Inflammatory macrophage treated with lipopolysaccharide for 4 hours (primary cell): ENCODE measurements around the gene ARRDC1.
"Not testable (repeated sequence)": the region's sequence is repeated elsewhere in the genome, so short reads cannot be mapped to it uniquely, and the experiment has no call there.

Experiments
- DNase-seq: peaks from one replicate; pipeline ENCODE4 v3.0.0-alpha.2; 2020

Gene ARRDC1

DNA sequence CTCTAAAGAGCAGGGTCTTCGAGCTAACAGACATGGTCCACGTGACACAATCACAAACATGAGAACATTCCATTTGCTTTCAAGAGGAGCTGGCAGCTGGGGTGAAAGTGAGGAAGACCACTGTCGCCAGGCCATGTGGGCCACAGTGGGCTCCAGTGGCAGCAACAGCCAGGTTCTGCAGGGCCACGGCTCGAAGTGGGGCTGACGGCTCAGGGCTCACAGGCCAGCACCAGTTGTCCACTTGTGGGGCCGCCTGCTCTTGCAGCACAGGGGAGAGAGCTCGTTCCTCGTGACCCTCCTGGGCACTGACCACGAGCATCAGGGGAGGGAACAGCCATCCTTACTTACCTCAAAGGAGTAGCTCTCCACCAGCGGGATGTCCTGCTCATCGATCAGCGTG is 17.2 kb upstream of the ARRDC1 start:
- DNase-seq, result no peak

GRCh38 chr9:137588891-137589290 is 16.6 kb upstream of the ARRDC1 start:
- DNase-seq, result no peak

DNA sequence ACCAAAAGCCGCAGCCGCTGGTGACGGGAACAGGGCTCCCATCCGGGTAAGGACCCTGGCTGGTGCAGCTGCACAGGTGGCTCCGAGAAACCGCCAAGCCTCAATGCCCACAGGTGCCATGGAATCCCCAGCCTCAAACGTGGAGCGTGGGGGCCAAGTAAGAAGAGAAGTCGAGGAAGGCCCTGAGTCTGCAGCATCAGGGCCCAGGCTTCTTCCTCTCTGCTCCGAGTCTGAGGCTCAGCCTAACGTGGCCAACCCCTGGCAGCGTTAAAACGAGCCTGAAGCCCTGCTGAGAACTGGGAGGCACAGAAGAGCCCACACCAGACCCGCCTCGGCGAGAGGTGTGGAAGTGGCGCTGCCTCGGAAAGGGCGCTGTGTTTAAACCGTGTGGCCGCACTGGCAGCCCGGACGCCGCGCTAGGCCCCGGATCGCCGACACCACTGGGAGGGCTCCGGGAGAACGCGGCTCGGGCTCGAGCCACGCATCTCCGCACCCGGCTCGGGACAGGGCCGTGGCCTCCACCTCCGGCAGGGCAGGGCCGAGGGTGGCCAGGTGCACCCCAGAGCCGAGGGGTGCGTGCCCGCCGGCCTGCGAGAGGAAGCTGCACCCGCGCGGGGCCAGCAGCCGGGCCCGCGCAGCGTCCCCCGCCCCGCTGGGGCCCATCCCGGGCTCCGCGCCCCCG is 15.9 kb upstream of the ARRDC1 start:
- peak; percentile 27 for DNase-seq

GRCh38 chr9:137590123-137590468 is 15.4 kb upstream of the ARRDC1 start:
- no peak for DNase-seq

DNA sequence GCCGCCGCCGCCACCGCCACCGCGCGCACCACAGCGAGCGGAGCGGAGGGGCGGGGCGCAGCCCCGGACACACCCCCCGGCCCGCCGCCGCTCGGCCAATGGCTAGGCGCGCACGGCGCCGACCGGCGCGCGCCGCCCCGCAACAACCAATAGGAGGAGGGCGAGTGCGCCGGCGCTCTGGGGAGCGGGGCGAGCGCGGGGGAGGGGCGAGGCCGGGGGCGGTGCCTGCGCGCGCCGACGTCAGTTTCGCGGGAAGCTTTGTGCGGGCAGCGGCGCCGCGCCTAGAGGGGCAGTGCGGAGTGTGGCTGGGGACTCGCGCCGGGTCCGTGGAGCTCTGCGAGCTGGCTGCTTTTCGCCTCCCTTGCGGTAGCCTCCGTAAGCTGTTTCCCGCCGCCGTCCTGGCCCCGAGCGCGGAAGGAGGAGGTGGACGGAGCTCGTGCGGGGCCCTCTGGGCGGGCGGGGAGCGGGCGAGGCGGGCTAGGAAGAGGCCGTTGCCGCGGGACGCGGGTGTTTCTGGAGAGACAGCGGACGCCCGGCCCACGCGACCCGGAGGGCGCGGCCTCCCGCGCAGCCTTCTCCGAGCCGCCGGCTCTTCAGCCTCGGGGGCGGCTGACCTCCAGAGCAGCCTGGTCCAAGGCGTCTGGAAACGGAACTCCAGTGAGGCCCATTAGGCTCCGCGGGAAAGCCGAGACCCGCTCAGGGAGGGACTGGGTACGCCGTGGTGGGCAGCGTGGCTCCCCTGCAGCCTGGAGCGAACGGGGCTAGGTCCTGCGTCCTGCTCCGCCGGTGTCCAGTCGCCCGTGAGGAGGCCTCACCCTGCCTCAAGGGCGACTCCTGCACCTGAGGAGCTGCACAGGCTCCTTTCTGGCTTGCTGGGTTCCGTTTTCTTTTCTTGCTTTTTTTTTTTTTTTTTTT is 14.8 kb upstream of the ARRDC1 start, which contains the start of gene ZMYND19:
Gene ZMYND19 (minus strand): TSS at position 44 of the 915 bp plus-strand sequence. CDS start 249 bp downstream, outside the sequence.
- DNase-seq, result peak; percentile 92

DNA sequence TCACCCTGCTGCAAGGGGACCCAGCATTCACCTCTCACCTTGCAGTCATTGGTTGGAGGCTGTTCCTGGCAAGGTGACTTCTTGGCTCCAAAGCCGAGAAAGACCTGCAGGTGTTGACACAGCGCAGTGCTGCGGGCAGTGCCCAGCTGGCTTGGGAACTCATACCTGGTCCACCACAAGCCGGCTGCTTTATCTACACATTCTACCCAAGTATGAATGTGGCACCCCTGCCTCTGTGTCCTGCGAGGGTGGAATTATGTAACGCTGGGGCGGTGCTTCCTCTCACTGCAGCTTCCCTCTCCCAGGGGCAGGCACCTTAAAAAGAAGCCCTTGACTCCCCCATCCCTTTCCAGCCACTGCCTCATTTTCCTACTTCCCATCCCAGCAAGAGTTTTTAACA is 12.7 kb upstream of the ARRDC1 start:
- DNase-seq, result peak; percentile 18

GRCh38 chr9:137593176-137593575 is 12.3 kb upstream of the ARRDC1 start:
- DNase-seq, result no peak

- DNase-seq, result not testable (repeated sequence)
Measured at GRCh38 chr9:137596577-137596976, 8.9 kb upstream of the ARRDC1 start.

GRCh38 chr9:137598943-137599342 is 6.5 kb upstream of the ARRDC1 start:
- DNase-seq, result no peak

- peak; percentile 51 for DNase-seq
Measured at GRCh38 chr9:137602661-137603060, 2.8 kb upstream of the ARRDC1 start.

GRCh38 chr9:137603879-137604278 is 1.6 kb upstream of the ARRDC1 start:
- DNase-seq, result no peak

DNA sequence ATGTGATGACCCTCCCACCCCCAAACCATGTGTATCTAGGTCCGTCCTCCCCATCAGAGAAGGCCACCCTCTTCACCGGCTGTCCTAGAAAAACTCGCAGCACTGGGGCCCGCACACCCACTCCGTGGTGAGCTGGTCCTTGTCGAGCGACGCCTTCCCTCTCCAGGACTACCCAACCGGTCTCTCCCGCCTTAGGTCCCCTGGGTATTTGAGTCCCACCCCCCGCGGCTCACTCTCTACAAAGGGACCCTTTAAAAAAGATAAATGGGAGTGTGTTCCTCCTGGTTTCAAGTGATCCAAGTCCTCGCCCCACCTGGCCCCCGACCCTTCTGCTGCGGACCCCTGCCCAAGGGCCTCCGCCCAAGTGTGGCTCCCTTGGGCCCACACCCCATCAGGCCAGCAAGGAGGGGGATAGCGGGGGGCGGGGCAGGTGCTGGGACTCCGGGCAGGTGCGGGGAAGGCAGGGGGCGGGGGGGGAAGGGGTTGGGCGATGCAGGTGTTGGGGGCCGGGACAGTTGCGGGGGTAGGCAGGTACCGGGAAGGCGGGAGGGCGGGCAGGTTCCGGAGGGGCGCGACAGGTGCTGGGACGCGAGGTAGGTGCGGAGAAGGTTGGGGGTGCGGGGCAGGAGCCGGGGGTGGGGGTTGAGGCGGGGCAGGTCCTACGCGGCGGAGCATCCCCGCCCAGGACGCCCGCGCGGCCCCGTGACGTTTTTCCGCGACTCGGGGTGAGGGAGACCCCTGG is 970 bp upstream of the ARRDC1 start:
- DNase-seq, result no peak

- DNase-seq, result no peak
Measured at GRCh38 chr9:137606005-137606621, 627 bp downstream of the ARRDC1 start.

- no peak for DNase-seq
Measured at GRCh38 chr9:137606734-137607138, 1.2 kb downstream of the ARRDC1 start.

- DNase-seq, result peak; percentile 86
Measured at GRCh38 chr9:137607141-137607857, 1.8 kb downstream of the ARRDC1 start.

- no peak for DNase-seq
Measured at GRCh38 chr9:137610944-137611343, 5.5 kb downstream of the ARRDC1 start.

DNA sequence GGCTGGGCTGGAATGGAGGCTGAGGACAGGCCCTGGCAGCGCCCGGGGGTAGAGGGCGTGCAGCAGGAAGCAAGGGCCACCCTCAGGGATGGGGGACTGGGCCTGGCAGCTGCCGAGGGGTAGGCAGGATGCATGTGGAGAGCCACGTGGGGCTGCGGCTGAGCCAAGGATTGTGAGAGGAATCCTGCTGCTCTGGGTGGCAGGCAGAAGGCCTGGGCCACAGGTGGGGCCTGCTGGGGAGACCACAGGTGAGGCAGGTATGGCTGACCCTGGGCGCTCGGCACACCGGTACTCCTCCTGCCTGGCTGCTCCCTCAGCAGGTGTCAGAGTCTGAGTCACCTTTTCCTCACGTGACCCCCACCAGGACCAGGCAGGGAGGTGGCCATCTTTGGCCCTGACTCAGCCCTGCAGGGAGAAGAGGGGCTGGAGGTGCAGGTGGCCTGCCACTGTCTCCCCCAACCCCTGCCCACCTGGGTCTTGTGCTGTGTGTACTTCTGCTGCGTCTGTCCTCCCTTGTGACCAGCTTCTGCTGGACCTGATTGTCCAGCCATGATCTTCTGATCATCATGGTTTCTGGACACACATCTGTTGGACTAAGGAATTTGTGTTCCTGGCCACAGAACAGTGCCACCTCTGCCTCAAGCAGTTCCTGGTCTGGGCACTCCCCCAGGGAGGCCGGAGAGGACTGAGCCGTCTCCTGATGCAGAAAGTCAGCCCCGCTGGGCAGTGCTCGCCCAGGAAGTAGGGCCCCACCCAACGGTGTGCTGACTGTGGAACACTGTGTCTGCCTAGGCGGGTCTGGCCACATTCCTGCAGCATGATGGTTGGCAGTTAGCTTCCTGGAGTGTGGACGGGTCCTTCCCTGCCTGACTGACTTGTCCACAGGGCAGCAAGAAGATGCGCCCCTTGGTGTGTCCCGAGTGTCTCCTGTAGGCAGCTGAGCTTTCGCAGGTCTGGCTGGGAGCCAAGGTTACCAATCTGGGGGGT is 6.4 kb downstream of the ARRDC1 start:
- no peak for DNase-seq

DNA sequence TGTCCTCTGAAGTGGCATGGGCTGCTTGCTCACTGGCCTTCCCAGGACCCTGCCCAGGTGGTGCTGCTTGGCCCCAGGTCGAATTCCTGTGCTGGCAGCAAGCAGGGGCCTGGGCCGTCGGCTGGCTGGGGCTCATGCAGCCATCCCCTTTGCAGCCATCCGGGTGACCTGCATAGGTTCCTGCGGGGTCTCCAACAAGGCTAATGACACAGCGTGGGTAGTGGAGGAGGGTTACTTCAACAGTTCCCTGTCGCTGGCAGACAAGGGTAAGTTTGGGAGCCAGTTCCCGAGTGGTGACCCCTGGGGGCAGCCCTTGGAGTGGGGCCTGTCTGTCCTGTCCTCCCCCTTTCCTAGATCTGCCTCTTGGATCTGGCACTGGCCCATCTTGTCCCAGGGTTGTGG is 7.3 kb downstream of the ARRDC1 start:
- no peak for DNase-seq

- DNase-seq, result no peak
Measured at GRCh38 chr9:137613259-137613658, 7.8 kb downstream of the ARRDC1 start.

- no peak for DNase-seq
Measured at GRCh38 chr9:137613738-137614523, 8.4 kb downstream of the ARRDC1 start.
